B cell (primary cell): Measurements from ENCODE around the gene COQ10B. TPM values are rescaled to one million over a fixed set of nuclear protein-coding genes. Genes with fewer than 3 reads are reported as not detected.

Experiments used
- ATAC-seq: fragments of 200-7000 bp; cut with Tn5 transposase; one replicate; pipeline ENCODE4 v1.10.0; 2021; ENCODE audit warnings: low read depth, mild to moderate bottlenecking, moderate number of reproducible peaks, moderate library complexity
- CTCF ChIA-PET: fragments of 350-600 bp; sonication (Branson Sonifier 250); formaldehyde crosslinking; loops from one replicate; lab custom pipeline; 2021; ENCODE audit warnings: antibody characterized with exemption, inconsistent platforms; lab: Charles Lee
- POLR2A ChIA-PET: fragments of 350-600 bp; sonication (Branson Sonifier 250); formaldehyde crosslinking; loops from one replicate; lab custom pipeline; 2021; ENCODE audit warnings: antibody characterized with exemption; lab: Charles Lee
- DNase-seq: peaks from one replicate; pipeline ENCODE4 v3.0.0; 2013
- H2AFZ ChIP-seq: 2 replicates; pipeline ENCODE4 v1.6.1; 2012; ENCODE audit warnings: mild to moderate bottlenecking, low read depth, low read length; ENCODE audit not compliant: insufficient read depth, poor library complexity, severe bottlenecking
- H3K27ac ChIP-seq, 2 donors: 1 replicate in 1 of 2; 2 replicates in 1 of 2; pipeline ENCODE4 v1.5.1; 2012 to 2013; ENCODE audit warnings: low read length in 2 of 2, mild to moderate bottlenecking in 2 of 2, moderate library complexity in 1 of 2
- H3K27me3 ChIP-seq, 4 experiments: fragments of 200-600 bp in 1 of 4; sonication (generic) in 1 of 4; replicated peaks in 1 of 4; 1 replicate in 2 of 4; 2 replicates in 2 of 4; pipeline versions ENCODE4 v1.6.1 to v1.7.0; 2013 to 2016; ENCODE audit warnings: low read length in 3 of 4, mild to moderate bottlenecking in 2 of 4, mixed read lengths in 1 of 4, moderate library complexity in 1 of 4; ENCODE audit not compliant: insufficient read depth in 4 of 4, control insufficient read depth in 3 of 4; ENCODE audit errors: control extremely low read depth in 1 of 4
- H3K36me3 ChIP-seq, 2 experiments: replicated peaks in 1 of 2; 1 replicate in 1 of 2; 2 replicates in 1 of 2; pipeline versions ENCODE4 v1.6.1 to v1.7.1; 2013; ENCODE audit warnings: low read length in 1 of 2; ENCODE audit not compliant: insufficient read depth in 2 of 2, control insufficient read depth in 1 of 2; ENCODE audit errors: control extremely low read depth in 1 of 2, extremely low read depth in 1 of 2
- H3K4me1 ChIP-seq, 2 donors: fragments of 200-600 bp in 1 of 2; sonication (generic) in 1 of 2; 1 replicate in 1 of 2; 2 replicates in 1 of 2; pipeline versions ENCODE4 v1.5.1 to v1.6.1; 2013 to 2017; ENCODE audit warnings: low read length in 2 of 2; ENCODE audit not compliant: control insufficient read depth in 2 of 2, insufficient read depth in 2 of 2
- H3K4me2 ChIP-seq: replicated peaks from 2 replicates; pipeline ENCODE3; 2012; ENCODE audit warnings: mild to moderate bottlenecking, low read depth, low read length; ENCODE audit not compliant: poor library complexity, severe bottlenecking
- H3K4me3 ChIP-seq, 5 experiments: fragments of 200-600 bp in 1 of 5; sonication (generic) in 1 of 5; 1 replicate in 3 of 5; 2 replicates in 2 of 5; pipeline versions ENCODE4 v1.5.1 to v1.7.0; 2011 to 2016; ENCODE audit warnings: low read length in 4 of 5, mild to moderate bottlenecking in 4 of 5, low read depth in 2 of 5, control low read depth in 1 of 5, moderate library complexity in 1 of 5; ENCODE audit not compliant: insufficient read depth in 1 of 5; ENCODE audit errors: control extremely low read depth in 1 of 5, extremely low read depth in 1 of 5
- H3K79me2 ChIP-seq: fragments of 200-600 bp; sonication (generic); one replicate; pipeline ENCODE4 v1.6.0; 2016; ENCODE audit warnings: low read length; ENCODE audit not compliant: control insufficient read depth, insufficient read depth
- H3K9ac ChIP-seq: fragments of 200-600 bp; sonication (generic); 2 replicates; pipeline ENCODE4 v1.6.1; 2017; ENCODE audit warnings: mild to moderate bottlenecking, low read length, moderate library complexity
- H3K9me3 ChIP-seq, 3 donors: one replicate each; pipeline versions ENCODE4 v1.6.1 to v1.7.1; 2013; ENCODE audit warnings: low read length in 2 of 3; ENCODE audit not compliant: control insufficient read depth in 2 of 3, insufficient read depth in 1 of 3; ENCODE audit errors: control extremely low read depth in 1 of 3
- H4K20me1 ChIP-seq: 2 replicates; pipeline ENCODE4 v1.6.0; 2012; ENCODE audit warnings: mild to moderate bottlenecking, low read length; ENCODE audit not compliant: insufficient read depth, control insufficient read depth, poor library complexity, severe bottlenecking
- H3K27ac Mint-ChIP-seq: one replicate; pipeline ENCODE4 v1.8.0; 2021; ENCODE audit warnings: mixed read lengths
- H3K27me3 Mint-ChIP-seq: one replicate; pipeline ENCODE4 v1.8.0; 2021; ENCODE audit warnings: mixed read lengths
- H3K4me1 Mint-ChIP-seq: one replicate; pipeline ENCODE4 v1.8.0; 2021; ENCODE audit warnings: mixed read lengths
- H3K4me3 Mint-ChIP-seq: one replicate; pipeline ENCODE4 v1.8.0; 2021; ENCODE audit warnings: mixed read lengths
- H3K9me3 Mint-ChIP-seq: one replicate; pipeline ENCODE4 v1.8.0; 2022; ENCODE audit warnings: mixed read lengths; ENCODE audit not compliant: insufficient read depth
- CTCF ChIP-seq: fragments of 200-600 bp; IDR thresholded peaks from one replicate; pipeline ENCODE4 v1.8.0; 2022; ENCODE audit warnings: antibody characterized with exemption, mild to moderate bottlenecking
- EZH2 ChIP-seq: IDR thresholded peaks from 2 replicates; pipeline ENCODE4 v1.6.1; 2012; ENCODE audit warnings: borderline replicate concordance, low read depth, mild to moderate bottlenecking, moderate library complexity, low read length; ENCODE audit not compliant: insufficient read depth, poor library complexity, severe bottlenecking
- WGBS: methylation state at CpG from one replicate; pipeline ENCODE4 v1.1.5; 2013; ENCODE audit warnings: missing lambda C conversion rate; ENCODE audit not compliant: insufficient coverage; 5-methylcytosine and 5-hydroxymethylcytosine counted together
- intact Hi-C: fragments of 100-400 bp; cut with micrococcal nuclease; formaldehyde crosslinking; loops from one replicate; pipeline ENCODE4 v1.10.0; 2022
- polyA plus RNA-seq: library from polyadenylated mRNA; depleted of rRNA; stranded (reverse); fragments of >200 nt; gene quantifications from 2 replicates; pipeline ENCODE4 v1.2.3, GENCODE V29; 2012
- total RNA-seq, 2 donors: library from RNA; stranded (reverse); fragments of 120-200 nt in 1 of 2; gene quantifications; 1 replicate in 1 of 2; 2 replicates in 1 of 2; pipeline versions ENCODE4 v1.2.3 to v1.2.4, GENCODE V29; 2013 to 2022

Gene COQ10B
- total and polyA plus RNA-seq, 2 donors (not counting 1 experiment from before 2014, with no cell fraction given): 5.8 to 29.1 TPM

GRCh38 chr2:197445746-197446145 lies 7.6 kb upstream of the COQ10B start:
- no peak for DNase-seq
- ATAC-seq: no peak
- no peaks in the 10 kb centered on the region for H3K36me3 ChIP-seq
- H3K27me3 ChIP-seq: peaks cover 0 to 2% (median 0%) of the 10 kb centered on the region in 4 experiments
- no peak overlapping the region for H3K9ac ChIP-seq
- intact Hi-C loops: no loop called here
- no peak overlapping the region for H2AFZ ChIP-seq
- peaks cover 0 to 2% (median 0%) of the 10 kb centered on the region in 3 donors for H3K9me3 ChIP-seq
- H3K79me2 ChIP-seq: no peaks in the 10 kb centered on the region
- Mint-ChIP-seq H3K27me3 (peaks cover 3% of the 10 kb centered on the region), H3K4me1 (no peaks in the 10 kb centered on the region), H3K9me3 (no peaks in the 10 kb centered on the region), H3K4me3 (no peak overlapping the region), H3K27ac (no peak overlapping the region)
- H4K20me1 ChIP-seq: no peaks in the 10 kb centered on the region
- no CpG with 5 or more reads among the region's 1 CpG for WGBS
- no peak overlapping the region for H3K4me2 ChIP-seq
- no peak for TF ChIP-seq CTCF
- no peak for TF ChIP-seq EZH2
- ChIA-PET POLR2A (no interaction called here), CTCF (no interaction called here)
- H3K4me3 ChIP-seq: no peak overlapping the region
- no peak overlapping the region for H3K27ac ChIP-seq
- no peaks in the 10 kb centered on the region for H3K4me1 ChIP-seq

DNA sequence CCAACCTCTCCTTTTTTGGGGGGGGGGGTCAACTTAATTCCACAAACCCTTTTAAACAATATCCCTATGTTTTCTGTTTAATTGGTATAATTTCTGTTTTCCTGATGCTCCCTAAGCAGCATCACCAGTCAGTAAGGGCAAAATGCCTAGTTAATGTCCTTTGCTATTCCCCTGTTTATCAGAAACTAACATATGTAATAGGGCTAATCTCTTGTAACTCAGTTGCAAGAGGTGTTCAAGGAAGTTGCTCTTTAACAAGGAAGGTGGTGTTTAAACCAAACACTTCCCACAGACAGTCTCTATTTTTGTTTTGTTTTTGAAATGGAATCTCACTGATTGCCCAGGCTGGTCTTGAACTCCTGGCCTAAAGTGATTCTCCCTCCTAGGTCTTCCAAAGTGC lies 6.5 kb upstream of the COQ10B start:
- TF ChIP-seq EZH2 (no peak), CTCF (no peak)
- H3K27ac Mint-ChIP-seq: no peak overlapping the region

More for the DNA sequence above, 6.5 kb upstream of the COQ10B start:
- H3K9me3 ChIP-seq: peaks cover 0 to 3% (median 0%) of the 10 kb centered on the region in 3 donors
- no peak overlapping the region for H2AFZ ChIP-seq
- DNase-seq: no peak
- H3K9ac ChIP-seq: no peak overlapping the region
- H3K4me1 Mint-ChIP-seq: peaks cover 3% of the 10 kb centered on the region
- H3K27ac ChIP-seq: no peak overlapping the region
- peaks cover 3% of the 10 kb centered on the region for H3K27me3 Mint-ChIP-seq
- ChIA-PET POLR2A (no interaction called here), CTCF (no interaction called here)
- H3K9me3 Mint-ChIP-seq: no peaks in the 10 kb centered on the region
- no peaks in the 10 kb centered on the region for H3K4me1 ChIP-seq
- no peaks in the 10 kb centered on the region for H3K79me2 ChIP-seq
- ATAC-seq: no peak
- H3K4me3 Mint-ChIP-seq: no peak overlapping the region
- no peaks in the 10 kb centered on the region for H3K36me3 ChIP-seq
- no peak overlapping the region for H3K4me3 ChIP-seq
- intact Hi-C loops: no loop called here
- H3K4me2 ChIP-seq: no peak overlapping the region
- H3K27me3 ChIP-seq: peaks cover 0 to 2% (median 0%) of the 10 kb centered on the region in 4 experiments
- H4K20me1 ChIP-seq: no peaks in the 10 kb centered on the region
